Activated T-cell treated with anti-CD3 and anti-CD28 coated beads for 24 hours (primary cell): ENCODE results near the gene NUCB2.

Experiments used
- DNase-seq: peaks from one replicate; pipeline ENCODE4 v3.0.0-alpha.2; 2020; ENCODE audit warnings: low read depth

NUCB2 gene

GRCh38 chr11:17333799-17334586, 57.5 kb downstream of the NUCB2 start:
- DNase-seq: no peak

DNA sequence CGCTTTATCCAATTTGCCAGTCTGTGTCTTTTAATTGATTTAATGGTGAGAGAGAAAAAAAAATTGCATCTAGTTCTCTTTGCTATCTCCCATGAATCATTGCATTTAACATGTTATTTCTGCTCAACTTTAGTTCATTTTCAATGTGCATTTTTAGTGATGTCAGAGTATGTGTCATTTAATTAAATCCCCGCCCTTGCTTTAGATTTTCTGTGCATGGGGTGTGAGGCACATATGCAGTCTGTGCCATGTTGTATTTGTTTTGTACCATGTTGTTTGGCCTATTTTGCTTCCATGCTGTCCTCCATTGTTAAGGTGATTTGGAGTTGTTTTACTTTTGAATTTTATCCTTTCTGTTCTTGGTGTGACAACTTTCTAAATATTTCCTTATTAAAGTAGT, 66.7 kb downstream of the NUCB2 start:
- no peak for DNase-seq

DNA sequence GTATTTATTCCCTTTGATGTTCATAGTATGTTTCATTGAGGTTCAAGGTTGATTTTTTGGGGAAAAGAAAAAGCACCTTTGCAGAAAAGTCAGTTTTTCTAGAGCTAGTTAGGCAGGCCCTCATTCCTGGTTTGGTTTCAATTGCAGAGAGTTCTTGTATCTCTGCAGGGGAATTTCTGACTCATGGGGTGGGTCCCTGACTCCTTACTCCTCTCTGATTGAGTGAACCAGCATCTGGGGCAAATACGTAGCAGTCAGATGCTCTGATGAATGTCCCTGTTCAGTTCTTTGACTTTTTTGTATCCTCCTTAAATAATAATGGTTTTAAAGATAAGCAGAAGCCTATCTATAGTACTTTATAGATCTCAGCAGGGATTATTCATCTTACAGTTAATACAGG, 67.4 kb downstream of the NUCB2 start:
- DNase-seq: peak; percentile 46

DNA sequence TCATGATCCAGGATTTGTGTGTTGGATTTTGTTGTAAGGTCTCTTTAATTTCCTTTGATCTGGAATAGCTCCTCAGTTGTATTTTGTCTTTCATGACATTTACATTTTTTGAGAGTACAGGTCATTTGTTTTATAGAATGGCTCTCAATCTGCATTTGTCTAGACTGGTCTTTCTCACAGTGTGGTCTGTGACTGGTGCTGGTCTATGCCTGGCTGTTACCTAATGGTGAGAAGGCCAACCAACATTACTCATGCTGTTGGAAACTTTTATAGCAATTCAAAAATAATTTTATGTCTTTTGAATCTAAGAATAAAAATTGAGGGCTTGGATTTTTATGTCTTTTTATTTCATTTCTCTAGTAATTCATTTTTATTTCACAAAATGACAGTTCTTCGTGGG, 71.1 kb downstream of the NUCB2 start:
- DNase-seq: no peak

GRCh38 chr11:17350455-17351171, 74.1 kb downstream of the NUCB2 start:
- no peak for DNase-seq

DNA sequence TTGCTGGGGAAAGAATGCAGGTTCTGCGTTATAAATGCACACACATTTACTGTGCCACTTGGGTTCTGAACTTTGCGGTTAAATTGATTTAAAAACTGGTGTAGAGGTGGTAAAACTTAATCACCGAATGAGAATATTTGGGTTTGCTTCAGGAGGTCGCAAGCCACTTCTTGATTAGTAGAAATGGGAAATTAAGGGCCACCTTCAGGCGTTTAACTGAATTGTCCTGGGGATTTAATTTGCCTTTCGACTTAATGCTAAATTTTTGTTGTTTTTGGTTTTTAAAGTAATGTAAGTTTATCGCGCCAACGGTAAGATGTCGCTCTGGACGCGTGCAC, 74.6 kb downstream of the NUCB2 start:
- no peak for DNase-seq

GRCh38 chr11:17351510-17352176, 75.1 kb downstream of the NUCB2 start, which contains the start of gene NCR3LG1:
Gene NCR3LG1 (plus strand): TSS chr11:17351800. CDS start chr11:17351970, 170 bp downstream.
- DNase-seq: peak; percentile 18

DNA sequence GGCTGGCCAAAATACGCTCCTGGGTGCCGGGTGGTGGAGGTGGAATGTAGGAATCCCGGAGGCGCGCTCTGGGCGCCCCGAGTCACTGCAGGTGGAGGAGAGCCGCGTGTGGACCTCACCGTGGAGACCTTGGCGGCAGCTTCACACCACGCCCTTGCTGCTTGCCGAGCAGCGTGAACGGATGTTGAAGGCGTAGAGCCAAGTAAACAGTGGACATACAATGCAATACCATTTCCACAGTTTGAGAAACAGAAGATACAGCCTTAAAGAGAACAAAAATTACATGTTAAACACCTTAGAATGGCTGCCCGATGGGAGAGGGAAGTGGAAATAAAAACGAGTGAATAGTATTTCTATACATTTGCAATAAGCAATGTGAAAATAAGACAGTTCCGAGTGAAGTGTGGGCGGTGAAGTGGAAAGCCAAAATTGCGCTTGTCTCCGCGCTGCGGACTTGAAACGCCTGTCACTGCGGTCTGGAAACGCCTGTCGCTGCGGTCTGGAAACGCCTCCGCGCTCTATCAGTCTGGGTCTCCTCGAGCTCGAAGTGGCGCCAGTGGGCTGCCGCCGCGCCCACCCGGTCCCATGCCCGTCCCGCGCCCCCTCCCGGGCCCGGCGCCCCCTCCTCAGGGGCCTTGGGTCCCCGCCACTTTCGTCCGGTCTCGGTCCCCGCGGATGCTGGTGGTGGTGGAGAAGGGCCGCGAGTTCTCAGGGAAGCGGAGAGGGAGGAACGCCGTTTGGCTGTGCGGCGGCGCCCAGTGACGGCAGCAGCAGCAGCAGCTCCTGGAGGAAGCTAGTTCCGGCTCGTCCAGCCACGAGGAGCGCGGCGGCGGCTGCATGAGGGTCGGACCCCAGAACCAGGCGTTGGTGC, 76.6 kb downstream of the NUCB2 start:
- peak; percentile 55 for DNase-seq

DNA sequence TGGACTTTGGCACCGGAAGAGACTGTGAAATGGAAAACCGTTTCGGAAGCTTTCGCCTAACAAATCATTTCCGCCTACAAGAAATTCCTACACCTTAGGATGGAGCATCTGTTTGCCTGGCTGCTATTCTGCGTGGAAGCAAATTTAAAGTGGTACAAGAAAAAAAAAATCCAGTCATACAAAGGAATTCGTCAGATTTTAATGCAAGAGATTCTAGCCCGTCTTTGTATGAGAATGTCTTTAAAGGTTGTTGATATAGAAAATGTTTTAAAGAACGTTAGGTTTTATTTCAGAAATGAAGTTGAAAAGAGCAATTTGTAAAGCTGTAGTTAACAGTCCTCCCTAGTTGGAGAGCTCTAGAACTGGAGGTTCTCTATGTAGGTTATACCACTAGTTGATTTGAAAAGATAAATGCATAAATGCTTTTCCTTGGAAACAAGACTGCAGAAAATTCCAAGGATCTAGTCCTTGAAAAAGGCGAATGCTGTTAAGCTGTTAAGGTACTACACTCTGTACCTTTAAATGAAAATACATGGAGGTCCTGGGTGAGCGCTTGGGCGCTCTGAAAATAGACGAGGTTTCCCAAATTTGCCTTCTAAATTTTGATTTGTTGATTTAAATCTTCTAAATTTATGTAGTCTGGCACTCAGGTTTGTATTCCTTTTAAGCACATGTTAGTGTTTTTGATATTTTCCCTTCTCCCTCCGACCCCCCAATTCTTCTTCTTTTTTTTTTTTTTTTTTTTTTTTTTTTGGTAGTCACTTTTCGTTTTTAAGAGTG, 77.5 kb downstream of the NUCB2 start:
- no peak for DNase-seq

GRCh38 chr11:17354601-17354991, 78.1 kb downstream of the NUCB2 start:
- peak; percentile 56 for DNase-seq

GRCh38 chr11:17366495-17366894, 90.0 kb downstream of the NUCB2 start:
- no peak for DNase-seq

DNA sequence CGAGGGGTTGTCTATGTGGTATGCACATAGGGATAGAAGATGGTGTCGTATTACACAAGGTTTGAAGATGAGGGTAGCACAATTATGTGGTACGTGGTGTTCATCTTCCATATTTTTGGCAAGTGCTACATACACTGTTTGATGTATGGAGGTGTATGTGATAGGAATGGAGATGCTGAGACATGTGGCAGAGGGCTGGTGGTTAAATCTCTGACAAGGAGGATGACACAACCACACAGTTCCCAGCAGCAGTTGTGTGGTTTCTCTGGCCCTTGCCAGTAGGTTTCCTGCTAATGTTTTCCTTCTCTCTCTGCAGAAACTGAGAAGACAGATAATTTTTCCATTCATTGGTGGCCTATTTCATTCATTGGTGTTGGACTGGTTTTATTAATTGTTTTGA, 92.0 kb downstream of the NUCB2 start:
- DNase-seq: no peak

DNA sequence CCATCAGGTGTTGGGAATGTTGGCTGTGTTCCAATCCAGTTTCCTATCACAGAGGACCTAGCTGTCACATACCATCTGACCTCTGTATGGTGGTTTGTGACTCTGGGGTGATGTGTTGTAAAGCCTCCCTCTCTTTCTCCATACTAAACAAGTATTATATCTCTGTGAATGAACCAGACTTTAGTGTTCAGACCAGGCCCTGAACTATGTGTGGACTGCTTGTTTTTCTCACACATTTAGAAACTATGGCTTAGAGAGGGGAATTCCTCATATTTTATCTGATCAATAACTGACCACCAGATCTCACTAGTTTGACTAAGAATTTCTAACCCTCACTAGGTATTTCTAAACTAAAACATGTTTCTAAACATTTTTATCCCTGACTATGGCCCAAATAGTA, 92.6 kb downstream of the NUCB2 start:
- no peak for DNase-seq

GRCh38 chr11:17369684-17370243, 93.2 kb downstream of the NUCB2 start:
- no peak for DNase-seq

DNA sequence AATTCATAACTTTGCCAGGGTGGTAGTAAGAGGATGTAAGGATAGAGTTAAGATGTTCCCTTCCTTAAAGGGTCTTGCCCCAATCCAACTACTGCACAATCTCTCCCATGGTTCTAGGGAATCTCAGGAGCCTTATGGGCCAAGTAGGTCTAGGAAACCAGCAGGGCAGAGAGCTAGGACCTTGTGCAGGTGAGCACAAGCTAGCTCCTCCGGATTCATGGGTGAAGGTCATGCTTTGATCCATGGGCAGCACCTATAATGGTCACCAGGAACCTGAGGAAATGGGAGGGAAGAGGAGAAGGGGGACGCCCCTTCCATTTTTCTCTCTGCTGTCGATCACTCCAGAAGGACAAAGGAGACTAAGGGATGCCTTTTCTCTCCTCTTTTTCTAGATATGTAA, 95.1 kb downstream of the NUCB2 start:
- DNase-seq: no peak

DNA sequence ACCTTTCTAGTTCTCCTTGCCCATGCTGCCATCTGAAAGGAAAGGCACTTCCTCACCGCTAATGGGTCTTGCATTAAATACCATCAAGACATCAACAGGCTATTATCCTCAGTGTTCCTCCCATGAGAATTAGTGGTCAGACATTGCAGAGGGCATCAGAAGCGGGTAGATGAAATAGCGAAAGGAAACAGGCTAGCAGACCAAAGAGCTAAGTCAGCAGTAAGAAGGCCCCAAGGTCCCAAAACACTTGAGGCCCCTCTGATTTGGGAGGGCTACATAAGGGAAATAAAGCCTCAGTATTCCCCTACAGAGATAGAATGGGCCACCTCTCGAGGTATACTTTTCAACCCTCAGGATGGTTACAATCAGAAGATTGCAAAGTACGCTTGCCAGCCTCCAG, 99.0 kb downstream of the NUCB2 start:
- no peak for DNase-seq

GRCh38 chr11:17376493-17376892, 100.0 kb downstream of the NUCB2 start:
- DNase-seq: no peak

DNA sequence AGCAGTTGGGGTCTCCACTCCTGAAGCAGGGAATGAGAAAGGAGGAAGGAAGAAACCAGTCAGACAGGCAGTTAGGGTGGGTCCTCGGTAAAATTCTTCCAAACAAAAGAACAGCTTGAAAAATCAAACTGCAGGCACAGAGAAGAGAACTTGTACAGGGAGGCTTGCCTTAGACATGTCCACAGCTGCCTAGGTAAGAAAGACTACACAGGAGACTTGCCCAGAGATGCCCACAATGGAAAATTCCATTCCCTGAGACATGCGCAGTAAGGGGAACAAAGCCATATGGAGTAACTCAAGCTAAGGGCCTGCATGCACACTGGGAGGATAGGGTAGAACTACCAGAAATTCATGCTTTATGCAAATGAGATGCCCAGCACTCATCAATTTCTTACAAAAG, 102.1 kb downstream of the NUCB2 start:
- no peak for DNase-seq

- DNase-seq: no peak
Measured at GRCh38 chr11:17379383-17380180, 103.0 kb downstream of the NUCB2 start.

DNA sequence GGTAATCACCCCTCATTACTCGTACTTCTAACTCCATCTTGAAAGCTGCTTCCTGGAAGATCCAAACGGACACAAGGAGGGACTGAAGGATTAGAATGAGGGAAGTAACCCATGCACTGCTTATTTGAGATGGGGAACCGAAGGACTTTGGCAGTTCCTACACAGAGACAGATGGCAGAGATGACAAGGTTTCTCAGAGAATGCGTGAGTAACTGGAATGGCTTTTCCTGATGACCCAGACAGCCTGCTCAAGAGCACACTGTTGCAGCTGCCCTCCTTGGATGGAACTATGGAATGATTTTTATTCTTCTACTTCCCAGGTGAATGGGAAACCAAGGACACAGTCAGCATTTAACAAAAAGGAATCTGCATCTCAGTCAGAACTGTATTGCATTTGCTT, 104.6 kb downstream of the NUCB2 start:
- no peak for DNase-seq
